ENCODE results near the gene KRT34.
"Not testable (repeated sequence)": the region's sequence is repeated elsewhere in the genome, so short reads cannot be mapped to it uniquely, and the experiment has no call there.

KRT34 gene

GRCh38 chr17:41360296-41360995 is 21.7 kb downstream of the KRT34 start:
- DNase-seq, result no peak

- no peak for DNase-seq
Observed at GRCh38 chr17:41354536-41354935, 27.6 kb downstream of the KRT34 start.

GRCh38 chr17:41352597-41353366 is 29.3 kb downstream of the KRT34 start:
- DNase-seq, result no peak

- no peak for DNase-seq
Observed at GRCh38 chr17:41351177-41351576, 30.9 kb downstream of the KRT34 start.

GRCh38 chr17:41350381-41350878 is 31.7 kb downstream of the KRT34 start, which contains the start of gene KRT33A:
Gene KRT33A (minus strand): TSS chr17:41350828. CDS start chr17:41350767, 61 bp downstream.
- not testable (repeated sequence) for DNase-seq

- no peak for DNase-seq
Observed at GRCh38 chr17:41347869-41348760, 34.0 kb downstream of the KRT34 start.

GRCh38 chr17:41346421-41346820 is 35.7 kb downstream of the KRT34 start:
- not testable (repeated sequence) for DNase-seq

- DNase-seq, result no peak
Observed at GRCh38 chr17:41345992-41346391, 36.1 kb downstream of the KRT34 start.

- DNase-seq, result no peak
Observed at GRCh38 chr17:41343029-41343428, 39.1 kb downstream of the KRT34 start.

- no peak for DNase-seq
Observed at GRCh38 chr17:41340934-41341861, 40.9 kb downstream of the KRT34 start.

GRCh38 chr17:41340494-41340893 is 41.6 kb downstream of the KRT34 start:
- DNase-seq, result no peak

GRCh38 chr17:41339571-41340172 is 42.4 kb downstream of the KRT34 start:
- DNase-seq, result no peak

GRCh38 chr17:41338961-41339485 is 43.1 kb downstream of the KRT34 start:
- no peak for DNase-seq

GRCh38 chr17:41335747-41336146 is 46.4 kb downstream of the KRT34 start:
- no peak for DNase-seq

- DNase-seq, result no peak
Observed at GRCh38 chr17:41334385-41335305, 47.5 kb downstream of the KRT34 start.

GRCh38 chr17:41333836-41334235 is 48.3 kb downstream of the KRT34 start:
- no peak for DNase-seq

GRCh38 chr17:41333098-41333497 is 49.0 kb downstream of the KRT34 start:
- no peak for DNase-seq

GRCh38 chr17:41332239-41332638 is 49.9 kb downstream of the KRT34 start:
- DNase-seq, result no peak

- no peak for DNase-seq
Observed at GRCh38 chr17:41331606-41332005, 50.5 kb downstream of the KRT34 start.

Data from bone marrow (tissue), 2 donors.